Glomerular visceral epithelial cell (primary cell): ENCODE measurements around the gene ARHGAP26.
A peak's percentile ranks its signal among the peaks of the same experiment; 100 is the strongest.

Experiments used
- DNase-seq: peaks from one replicate; pipeline ENCODE4 v3.0.0-alpha.2; 2016; ENCODE audit errors: extremely low spot score

Gene ARHGAP26

DNA sequence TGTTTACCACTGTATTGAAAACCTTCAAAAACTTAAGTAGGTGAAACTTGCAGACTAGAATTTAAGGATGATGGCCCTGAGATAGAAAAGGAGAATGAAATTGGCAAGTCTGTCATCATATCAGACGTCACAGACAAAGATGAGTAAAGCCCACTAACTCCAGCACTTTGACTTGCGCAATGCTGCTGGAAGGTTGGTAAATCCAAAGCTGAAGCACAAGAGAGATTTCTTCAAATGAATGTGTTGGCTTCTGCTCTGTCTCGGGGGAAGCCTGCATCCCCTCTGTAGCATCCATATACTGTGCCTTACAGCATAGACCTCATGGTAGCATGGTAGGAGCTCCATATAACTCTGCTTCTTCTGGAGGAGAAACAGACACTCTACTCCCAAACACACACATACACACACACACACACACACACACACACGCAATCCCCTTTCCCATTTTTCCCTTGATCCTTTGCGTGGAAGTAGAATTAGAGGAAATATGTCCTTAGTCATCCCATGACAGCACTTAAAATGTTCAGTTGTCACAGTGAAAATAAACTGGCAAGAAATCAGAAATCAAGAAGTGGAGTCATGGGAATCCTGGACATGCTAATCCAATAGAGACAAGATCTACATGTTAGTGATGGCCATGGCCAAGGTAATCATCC is 391.8 kb downstream of the ARHGAP26 start:
- no peak for DNase-seq

DNA sequence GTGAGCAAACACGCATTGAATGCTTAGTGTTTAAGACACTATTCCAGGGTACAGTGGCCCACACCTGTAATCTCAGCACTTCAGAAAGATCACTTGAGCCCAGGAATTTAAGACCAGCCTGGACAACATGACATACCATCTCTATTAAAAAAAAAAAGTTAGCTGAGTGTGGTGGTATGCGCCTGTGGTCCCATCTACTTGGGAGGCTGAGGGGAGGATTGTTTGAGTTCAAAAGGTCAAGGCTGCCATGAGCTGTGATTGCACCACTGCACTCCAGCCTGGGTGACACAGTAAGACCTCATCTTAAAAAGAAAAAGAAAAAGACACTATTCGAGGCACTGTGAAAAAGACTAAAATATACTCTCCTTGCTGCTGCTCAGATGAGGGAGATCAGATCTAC is 392.6 kb downstream of the ARHGAP26 start:
- no peak for DNase-seq

DNA sequence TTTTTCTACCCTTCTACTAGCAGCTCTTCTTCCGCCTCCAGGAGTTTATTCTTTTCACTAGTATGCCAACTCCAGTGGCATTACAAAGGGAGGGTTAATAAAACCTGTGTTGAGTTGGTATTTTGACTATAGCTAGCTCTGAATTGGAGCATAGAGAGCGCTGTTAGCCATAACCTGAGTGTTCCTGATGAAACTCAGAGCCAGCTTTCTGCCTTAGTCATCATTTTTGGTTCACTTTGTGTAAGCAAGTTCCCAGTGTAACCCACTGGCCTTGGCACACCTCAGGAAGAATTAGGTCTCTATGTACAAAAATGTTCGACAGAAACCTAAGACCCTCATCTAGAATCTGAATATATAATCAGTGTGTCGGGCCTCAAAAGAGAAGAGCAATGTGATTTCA is 394.4 kb downstream of the ARHGAP26 start:
- no peak for DNase-seq

DNA sequence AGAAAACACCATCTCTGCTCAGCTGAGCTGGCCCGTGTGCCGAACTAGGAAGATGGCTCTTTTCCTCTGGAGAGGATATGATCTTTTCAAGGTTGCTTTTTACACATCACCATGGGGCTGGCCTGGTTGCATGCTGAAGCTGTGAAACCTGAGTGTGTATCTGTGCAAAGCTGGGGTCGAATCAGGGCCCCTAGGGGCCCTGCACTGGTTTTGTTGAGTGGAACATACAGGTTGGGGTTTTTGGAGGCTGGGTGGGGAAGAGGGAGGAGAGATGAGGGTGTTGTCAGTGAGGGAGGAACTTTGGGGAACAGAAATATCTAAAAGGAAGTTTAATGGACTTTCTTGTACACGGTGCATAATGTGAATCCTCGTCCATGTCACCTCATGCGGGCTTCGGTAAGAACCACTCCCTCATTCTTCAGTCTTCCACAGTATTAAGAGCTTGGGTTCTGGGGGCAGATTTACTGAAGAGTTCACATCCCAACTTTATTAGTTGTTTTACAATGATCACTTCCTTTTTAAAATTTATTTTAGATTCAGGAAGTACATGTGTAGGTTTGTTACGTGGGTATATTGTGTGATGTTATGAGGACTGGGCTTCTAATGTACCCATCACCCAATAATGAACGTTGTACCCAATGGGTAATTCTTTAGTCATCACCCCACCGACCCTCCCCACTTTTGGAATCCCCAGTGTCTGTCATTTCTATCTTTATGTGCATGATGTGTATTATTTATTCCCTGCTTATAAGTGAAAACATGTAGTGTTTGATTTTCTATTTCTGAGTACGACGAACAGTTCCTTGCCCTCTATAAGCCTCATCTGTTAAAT is 395.1 kb downstream of the ARHGAP26 start:
- no peak for DNase-seq

DNA sequence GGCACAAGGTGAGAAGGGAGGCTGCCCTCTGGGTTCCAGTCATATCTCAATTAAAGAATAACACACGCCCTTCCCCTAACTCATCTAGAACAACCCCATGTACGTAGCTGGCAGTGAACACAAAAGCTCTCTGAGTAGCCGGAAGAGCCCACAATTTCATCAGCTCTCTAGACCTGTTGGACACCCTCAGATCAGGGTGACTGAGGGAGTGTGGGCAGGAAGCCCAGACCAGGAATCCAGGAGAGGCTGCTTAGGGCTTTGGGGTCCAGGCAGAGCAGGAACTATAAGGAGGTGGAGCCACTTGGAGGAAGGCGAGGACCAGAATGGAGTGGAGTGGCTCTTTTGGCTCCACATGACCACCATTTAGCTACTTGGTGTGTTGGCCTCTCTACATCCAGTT is 395.9 kb downstream of the ARHGAP26 start:
- DNase-seq: no peak

DNA sequence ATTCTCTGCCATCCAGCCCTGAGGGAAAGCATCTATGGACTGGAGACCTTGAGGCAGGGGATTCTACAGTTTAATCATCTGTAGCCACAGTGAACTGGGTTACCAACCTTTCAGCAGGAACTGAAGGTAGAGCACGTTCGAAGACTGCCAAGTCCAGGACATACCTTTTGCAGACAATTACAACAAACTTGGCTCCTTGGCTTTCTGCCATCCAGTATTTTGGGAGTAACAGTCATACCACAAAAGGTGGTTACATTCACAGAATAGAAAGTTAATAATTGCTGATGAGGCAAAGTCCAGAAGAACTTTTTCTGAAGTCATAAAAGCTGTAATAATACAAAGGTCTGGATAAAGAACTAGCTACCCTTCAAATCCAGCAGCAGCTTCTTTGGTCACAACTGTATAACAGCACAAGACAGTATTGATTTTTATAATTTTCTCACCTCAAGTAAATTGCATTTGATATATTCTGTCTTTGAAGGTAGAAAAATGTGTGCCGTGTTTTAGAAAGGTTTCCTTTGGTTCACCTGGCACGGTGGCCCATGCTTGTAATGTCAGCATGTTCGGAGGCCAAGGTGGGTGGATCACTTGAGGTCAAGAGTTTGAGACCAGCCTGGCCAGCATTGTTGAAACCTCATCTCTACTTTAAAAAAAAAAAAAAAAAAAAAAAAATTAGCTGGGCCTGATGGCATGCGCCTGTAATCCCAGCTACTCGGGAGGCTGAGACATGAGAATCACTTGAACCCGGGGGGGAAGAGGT is 396.7 kb downstream of the ARHGAP26 start:
- peak; percentile 87 for DNase-seq

DNA sequence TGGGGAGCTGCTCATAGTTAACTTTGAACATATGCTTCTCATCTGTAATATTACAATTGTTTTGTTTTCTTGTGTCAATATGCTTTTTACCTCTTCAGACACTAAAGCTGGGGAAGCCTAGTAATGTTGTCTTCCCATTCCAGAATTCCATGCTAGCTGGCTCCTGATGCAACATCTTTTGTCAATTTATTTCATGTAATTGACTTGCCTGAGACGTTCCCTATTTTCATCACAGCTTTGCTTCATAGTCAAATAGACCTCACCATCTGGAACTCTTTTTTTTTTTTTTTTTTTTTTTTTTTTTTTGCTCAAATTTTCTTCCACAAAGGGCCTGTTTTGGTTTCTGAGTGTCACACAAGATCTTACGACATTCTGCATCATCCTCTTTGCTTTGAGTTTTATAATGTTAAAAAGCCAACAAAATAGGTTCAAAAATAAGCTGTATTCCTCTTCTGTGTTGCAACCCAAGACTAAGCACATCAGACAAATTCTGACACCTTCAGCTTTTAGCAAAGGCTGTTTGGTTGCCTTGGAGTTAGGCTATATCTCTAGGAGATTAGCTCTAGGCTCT is 398.1 kb downstream of the ARHGAP26 start:
- DNase-seq: no peak

DNA sequence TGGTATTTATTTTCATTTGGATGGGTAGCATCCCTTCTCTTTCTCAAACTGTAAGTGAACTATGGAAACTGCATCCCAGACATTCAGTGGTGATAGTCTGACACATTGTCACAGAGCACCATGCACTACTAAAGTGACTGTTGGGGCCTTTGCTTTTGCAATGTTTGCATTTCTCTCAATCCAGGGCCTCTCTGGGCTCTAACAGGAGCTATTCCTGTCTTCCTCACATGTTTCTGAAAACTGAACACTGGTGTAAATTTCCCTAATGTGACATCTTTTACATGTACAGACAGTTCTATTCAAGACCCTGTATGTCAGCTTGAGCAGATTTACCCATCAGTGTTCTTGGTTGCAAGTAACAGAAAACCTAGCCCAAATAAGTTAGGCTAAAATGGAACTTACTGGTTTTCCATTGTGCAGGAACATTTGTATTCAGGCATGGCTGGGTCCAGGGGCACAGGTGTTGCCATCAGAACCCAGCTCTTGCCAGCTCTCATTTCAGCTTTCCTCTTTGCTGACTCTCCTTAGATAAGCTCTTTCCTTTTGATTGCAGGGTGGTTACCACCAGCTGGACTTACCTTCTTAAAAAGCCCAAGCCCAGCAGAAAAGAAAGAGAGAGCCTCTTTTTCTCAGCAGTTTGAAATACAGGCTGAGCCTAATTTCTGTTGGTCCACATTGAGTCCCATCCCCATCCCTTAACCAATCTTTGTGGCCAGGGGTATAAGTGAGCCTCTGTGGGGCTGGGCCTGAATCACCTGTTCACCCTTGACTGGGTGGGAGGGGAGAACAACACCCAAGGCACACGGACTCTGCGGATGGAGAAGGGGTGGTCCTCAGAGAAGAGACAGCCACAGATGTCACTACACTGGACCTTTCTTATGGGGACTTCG is 399.0 kb downstream of the ARHGAP26 start:
- DNase-seq: no peak

DNA sequence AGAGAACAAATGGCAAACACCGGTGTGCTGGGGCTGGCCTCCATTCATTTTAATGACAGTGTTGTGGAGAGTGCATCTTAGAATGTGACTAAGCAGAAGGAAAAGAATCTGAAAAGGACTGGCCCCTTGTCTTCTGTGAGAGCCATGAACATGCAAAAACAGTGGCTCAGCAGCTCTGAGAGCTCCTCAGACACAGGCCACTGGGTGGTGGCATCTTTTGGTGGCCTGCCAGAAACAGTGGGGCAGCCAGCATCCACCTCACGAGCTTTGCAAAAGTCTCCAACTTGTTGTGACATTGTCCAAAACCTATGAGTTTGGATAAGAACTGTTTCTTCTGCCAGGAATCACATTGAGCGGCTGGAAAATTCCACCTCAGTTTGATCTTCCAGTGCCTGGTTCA is 399.9 kb downstream of the ARHGAP26 start:
- DNase-seq: no peak

DNA sequence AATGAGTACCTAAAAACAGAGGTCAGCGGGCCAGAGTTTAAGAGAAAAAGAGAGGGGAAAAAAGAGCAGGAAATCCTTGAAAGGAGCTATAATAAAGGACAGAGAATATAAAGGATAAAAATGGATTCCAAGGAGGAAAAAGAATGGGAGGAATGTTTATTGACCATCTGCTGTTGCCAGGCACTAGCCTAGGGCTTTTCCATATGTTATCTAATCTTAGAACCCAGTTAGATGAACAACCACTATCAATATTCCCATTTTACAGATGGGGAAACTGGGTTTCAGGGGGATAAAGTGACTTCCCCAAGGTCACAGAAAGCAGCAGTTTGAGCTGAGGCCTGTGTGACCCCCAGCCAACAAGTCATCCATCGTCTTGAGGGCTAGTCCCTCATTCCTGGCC is 400.8 kb downstream of the ARHGAP26 start:
- no peak for DNase-seq

DNA sequence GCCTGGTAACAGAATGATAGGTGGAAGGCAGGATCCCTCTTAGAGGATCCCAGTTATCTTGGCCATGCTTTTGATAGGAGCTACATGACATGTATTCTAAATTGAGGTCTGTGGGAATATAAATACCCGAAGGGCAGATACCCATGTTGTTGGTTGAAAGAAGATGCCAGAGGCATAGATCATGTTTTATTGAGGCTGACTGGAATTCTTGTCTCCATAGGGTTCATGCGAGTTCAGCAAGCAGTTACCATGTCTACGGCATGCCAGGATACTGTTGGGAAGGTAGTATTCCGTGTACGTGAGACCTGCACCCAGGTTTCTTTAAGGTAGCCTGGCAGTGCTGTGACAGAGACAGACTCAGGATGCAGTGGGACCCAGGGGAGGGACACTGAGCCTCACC is 402.6 kb downstream of the ARHGAP26 start:
- peak; percentile 40 for DNase-seq

DNA sequence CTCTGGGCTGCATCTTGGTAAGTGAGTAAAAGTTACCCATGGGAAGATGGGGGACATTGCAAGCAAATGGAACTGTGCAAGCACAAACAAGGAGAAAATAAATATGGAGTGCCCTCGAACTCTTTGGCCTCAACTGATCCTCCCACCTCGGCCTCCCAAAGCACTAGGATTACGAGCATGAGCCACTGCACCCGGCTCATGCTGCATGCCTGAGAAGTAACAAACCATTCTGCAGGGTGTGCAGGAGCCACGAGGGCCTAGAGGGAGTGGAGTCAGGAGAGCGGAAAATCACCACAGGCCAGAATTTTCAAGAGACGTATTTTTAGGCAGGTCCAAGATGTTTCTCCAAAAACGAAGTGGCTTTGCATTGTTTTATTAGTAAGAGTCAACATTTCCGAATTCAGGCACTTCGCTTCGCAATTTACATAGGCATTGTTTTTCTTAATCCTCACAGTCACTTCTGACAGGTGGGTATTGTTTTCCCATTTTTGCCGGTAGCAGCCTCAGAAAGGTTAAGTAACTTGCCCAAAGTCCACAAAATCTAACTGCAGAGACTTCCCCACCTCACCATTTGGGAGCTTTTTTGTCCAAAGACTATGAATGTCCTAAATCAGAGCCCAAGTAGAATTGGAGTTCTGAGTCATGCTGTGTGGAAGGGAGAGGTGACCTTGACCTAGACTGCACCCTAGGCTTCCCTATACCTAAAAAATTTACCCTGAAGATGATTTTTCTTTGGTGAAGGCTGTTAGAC is 403.1 kb downstream of the ARHGAP26 start:
- no peak for DNase-seq

DNA sequence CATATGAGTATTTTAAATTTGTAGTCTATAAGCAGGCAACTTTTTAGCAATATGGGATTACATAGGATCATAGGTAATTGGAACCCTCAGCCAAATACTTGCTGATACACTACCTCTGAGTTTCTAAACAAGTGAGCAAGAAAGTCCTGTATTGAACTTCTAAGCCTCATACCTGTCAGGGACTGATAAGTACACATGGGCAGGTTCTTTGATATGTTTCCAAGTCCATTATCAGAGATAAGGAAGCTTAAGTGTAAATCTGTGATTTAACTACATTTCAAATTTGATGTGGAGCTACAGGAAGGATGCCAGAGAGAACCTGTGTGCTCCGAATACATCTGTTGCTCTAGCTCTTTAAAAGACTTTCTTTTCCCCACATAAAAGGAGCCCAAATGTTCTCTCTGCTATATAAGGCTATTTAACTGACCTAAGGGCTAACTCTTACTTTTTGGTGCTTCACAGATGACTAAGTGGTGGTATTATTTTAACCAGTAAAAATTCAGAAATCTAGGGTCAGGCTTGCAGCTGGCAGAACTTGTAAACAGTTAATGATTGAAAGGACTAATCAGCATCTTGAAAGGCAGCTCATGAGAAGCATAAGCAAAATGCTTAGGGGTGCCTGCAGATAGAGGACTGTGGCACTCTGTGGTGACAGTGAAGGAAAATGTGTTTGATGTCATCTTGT is 404.7 kb downstream of the ARHGAP26 start:
- peak; percentile 81 for DNase-seq

DNA sequence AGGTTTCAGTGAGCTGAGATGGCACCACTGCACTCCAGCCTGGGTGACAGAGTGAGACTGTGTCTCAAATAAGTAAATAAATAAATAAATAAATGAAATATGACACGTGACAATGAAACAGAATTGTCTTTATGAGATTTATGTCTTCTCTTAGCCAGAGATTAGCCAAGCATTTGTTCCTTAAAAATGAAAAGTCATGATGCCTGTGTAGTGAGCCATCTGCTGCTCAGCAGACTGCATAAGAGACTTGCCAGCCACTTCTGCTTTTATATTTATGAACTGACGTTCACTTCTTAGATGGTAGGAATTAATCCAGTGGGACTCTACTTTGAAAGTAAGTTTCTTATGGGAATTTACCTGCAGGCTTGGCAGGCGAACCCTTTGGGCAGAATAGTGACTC is 405.9 kb downstream of the ARHGAP26 start:
- DNase-seq: peak; percentile 25

DNA sequence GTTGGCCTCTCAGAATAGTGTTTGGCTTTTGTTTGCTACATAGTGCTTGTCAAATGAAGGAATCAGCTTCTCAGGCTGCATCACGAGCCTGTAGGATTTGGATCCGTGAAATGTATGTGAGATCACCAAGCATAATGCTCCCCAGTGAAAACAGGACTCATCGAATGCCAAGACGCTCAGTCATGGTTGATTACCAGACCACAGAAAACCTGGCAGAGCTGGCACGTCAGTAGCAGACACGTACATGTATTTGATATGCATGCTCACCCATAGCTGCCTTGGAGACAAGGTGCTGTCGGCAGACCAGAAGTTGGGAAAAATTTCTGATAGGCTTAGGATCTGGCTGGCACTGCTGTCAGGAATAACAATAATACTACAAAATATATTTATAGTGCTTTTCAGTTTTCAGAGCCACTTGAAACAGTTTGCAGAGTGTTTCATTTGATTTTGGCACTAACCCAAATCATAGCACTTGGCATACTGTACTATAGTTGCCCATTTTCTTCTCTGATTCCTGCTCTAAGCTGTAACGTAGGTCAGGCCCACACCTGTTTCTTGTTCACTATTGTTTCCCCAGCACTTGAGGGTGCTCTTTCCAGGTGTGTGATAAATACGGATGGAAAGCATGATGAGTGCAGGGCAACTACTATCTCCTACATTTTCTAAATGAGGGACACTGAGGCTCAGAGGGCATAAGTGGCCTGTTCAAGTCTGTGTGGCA is 407.2 kb downstream of the ARHGAP26 start:
- DNase-seq: peak; percentile 100

DNA sequence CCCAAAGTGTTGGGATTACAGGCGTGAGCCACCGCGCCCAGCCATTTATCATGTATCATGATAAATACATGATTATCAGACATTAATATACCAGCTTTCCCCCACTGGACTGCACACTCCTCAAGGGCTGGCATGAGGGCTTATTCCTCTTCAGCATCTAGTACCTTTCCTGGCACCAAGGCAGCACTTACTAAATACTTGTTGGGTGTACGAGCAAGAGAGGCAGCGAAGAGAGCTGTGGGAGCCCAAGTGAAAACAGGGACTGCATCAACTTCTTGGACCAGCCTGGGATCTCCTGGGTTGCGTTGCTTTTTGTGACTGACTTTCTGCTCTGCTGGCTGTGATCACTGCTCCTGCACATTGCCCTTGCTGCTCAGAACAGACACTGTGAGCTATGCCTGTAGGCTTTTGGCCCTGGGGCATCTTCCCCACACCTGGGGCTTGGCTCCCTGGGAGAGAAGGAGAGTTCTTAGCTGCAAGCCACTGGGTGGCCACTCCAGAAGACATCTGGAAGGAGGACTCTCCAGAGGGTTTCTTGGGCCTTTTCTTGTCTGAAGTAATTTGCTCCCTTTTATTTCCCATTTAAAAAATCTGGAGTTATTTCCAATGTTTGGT is 409.1 kb downstream of the ARHGAP26 start:
- DNase-seq: no peak

DNA sequence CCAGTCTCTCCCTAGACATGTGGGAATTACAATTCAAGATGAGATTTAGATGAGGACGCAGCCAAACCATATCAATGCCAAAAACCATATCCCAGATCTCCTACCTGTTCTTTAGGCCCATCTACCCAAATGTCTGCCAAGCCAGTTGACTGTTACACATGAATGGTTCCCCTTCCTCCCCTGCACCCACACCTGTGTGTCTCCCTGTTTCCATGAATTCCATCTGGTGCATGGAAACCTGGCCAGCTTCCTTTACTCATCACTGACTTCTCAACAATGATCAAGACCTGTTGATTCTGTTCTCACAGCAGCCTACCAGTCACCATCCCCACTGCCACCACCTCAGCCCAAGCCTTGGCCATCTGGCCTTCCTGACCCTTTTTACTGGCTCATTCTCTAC is 410.6 kb downstream of the ARHGAP26 start:
- DNase-seq: no peak

DNA sequence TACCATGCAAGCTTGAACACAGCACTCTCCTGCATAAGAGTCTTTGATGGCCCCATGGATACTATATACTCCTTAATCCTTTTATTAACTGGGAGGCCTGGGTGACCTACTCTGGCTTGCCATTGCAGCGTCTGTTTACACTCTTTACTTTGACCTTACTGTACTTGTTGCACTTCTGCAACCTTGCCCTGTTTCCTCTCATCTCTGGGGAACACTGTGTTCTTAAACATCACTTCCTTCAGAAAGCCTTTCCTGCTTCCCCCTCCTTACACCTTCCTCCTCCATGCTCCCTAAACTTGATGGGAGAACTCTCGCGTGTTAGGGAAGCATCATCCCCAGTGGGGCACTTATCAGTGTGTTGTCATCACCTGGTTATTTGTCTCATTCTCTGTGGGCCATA is 411.0 kb downstream of the ARHGAP26 start:
- DNase-seq: no peak

DNA sequence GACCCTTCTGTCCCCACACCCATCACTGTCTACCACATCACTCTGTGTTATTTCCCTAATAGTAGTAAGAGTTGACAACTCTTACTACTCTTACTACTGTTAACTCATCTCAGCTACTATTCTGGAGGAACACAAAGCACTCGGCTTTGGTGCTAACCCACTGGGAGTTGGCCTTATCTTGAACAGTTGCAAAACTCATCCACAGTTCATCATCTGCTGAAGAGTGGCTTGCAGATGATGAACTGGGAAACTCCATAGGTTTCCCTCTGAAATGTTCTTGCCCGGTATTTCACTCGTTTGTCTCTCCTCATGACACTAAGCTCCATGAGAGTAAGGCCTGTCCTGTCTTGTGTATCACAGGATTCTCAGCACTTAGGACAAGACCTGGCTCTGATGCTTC is 411.9 kb downstream of the ARHGAP26 start:
- no peak for DNase-seq
